ENCODE measurements around the gene PIK3R5. TPM values are rescaled to one million over a fixed set of nuclear protein-coding genes. Genes with fewer than 3 reads are reported as not detected.

PIK3R5 gene
- total and polyA plus RNA-seq, 3 donors from 2014 or later = 6.1 to 14.0 (median 7.4) TPM

GRCh38 chr17:8877984-8878383, 87.5 kb downstream of the PIK3R5 start:
- no peaks in the 10 kb centered on the region for H3K27me3 ChIP-seq
- no peak for DNase-seq
- WGBS, 2 donors = 80 to 87% methylated on average over 4 of the region's 4 CpGs
- H3K4me1 ChIP-seq = peaks cover 3% of the 10 kb centered on the region
- no peak overlapping the region for H3K4me3 ChIP-seq
- no peaks in the 10 kb centered on the region for H3K9me3 ChIP-seq
- H3K27ac ChIP-seq = no peak overlapping the region
- no peaks in the 10 kb centered on the region for H3K36me3 ChIP-seq (ENCODE audit: low read depth, missing control alignments)
- TF ChIP-seq POLR2A (IDR thresholded peaks at IDR 0.05) = no peak
- TF ChIP-seq CTCF (IDR thresholded peaks at IDR 0.05) = no peak
- intact Hi-C loops (cut with DNase I; ENCODE audit: low total_unique reads) = no loop called here

GRCh38 chr17:8875957-8876356, 89.5 kb downstream of the PIK3R5 start:
- TF ChIP-seq CTCF (IDR thresholded peaks at IDR 0.05) (no peak), POLR2A (IDR thresholded peaks at IDR 0.05) (no peak)
- intact Hi-C loops (cut with DNase I; ENCODE audit: low total_unique reads) = no loop called here
- DNase-seq = no peak
- H3K9me3 ChIP-seq = no peaks in the 10 kb centered on the region
- no peak overlapping the region for H3K4me3 ChIP-seq
- H3K27ac ChIP-seq = no peak overlapping the region
- no peaks in the 10 kb centered on the region for H3K27me3 ChIP-seq
- H3K36me3 ChIP-seq (ENCODE audit: low read depth, missing control alignments) = no peaks in the 10 kb centered on the region
- peaks cover 3% of the 10 kb centered on the region for H3K4me1 ChIP-seq
- 76 to 88% methylated on average over 5 of the region's 5 CpGs for WGBS, 2 donors

- Histone ChIP-seq H3K27me3 (no peaks in the 10 kb centered on the region), H3K27ac (no peak overlapping the region), H3K36me3 (ENCODE audit: low read depth, missing control alignments) (no peaks in the 10 kb centered on the region), H3K4me3 (no peak overlapping the region), H3K9me3 (no peaks in the 10 kb centered on the region), H3K4me1 (peaks cover 3% of the 10 kb centered on the region)
- DNase-seq = no peak
- intact Hi-C loops (cut with DNase I; ENCODE audit: low total_unique reads) = no loop called here
- 75 to 81% methylated on average over 12 of the region's 12 CpGs for WGBS, 2 donors
- TF ChIP-seq POLR2A (IDR thresholded peaks at IDR 0.05) (no peak), CTCF (IDR thresholded peaks at IDR 0.05) (no peak)
Observed at GRCh38 chr17:8875436-8875835, 90.1 kb downstream of the PIK3R5 start.

- Histone ChIP-seq H3K9me3 (no peaks in the 10 kb centered on the region), H3K4me1 (peaks cover 3% of the 10 kb centered on the region), H3K27ac (no peak overlapping the region), H3K27me3 (no peaks in the 10 kb centered on the region), H3K4me3 (no peak overlapping the region), H3K36me3 (ENCODE audit: low read depth, missing control alignments) (no peaks in the 10 kb centered on the region)
- TF ChIP-seq POLR2A (IDR thresholded peaks at IDR 0.05) (no peak), CTCF (IDR thresholded peaks at IDR 0.05) (no peak)
- DNase-seq = no peak
- intact Hi-C loops (cut with DNase I; ENCODE audit: low total_unique reads) = no loop called here
- WGBS, 2 donors = 64 to 69% methylated on average over 10 to 19 of the region's 19 CpGs
Observed at GRCh38 chr17:8873801-8874715, 91.4 kb downstream of the PIK3R5 start.
